SK-N-SH (cell line): ENCODE measurements around the gene WDR7. TPM values are rescaled to one million over a fixed set of nuclear protein-coding genes. Genes with fewer than 3 reads are reported as not detected.

ENCODE experiments used
- CTCF ChIA-PET: fragments of 300-600, 350-600 bp; formaldehyde crosslinking; extraction: SDS; loops from one replicate; lab custom pipeline; 2021; lab: Yijun Ruan, JAX
- POLR2A ChIA-PET: fragments of 350-600 bp; sonication (Branson Sonifier 250); formaldehyde crosslinking; extraction: SDS; loops from one replicate; lab custom pipeline; 2020; ENCODE audit warnings: antibody characterized with exemption, inconsistent platforms; lab: Yijun Ruan, JAX
- DNase-seq: peaks from one replicate; pipeline ENCODE4 v3.0.0; 2012
- H2AFZ ChIP-seq: fragments of 200-600 bp; sonication (generic); 2 replicates; pipeline ENCODE4 v1.8.1; 2016; ENCODE audit warnings: antibody characterized with exemption, mild to moderate bottlenecking, low read depth
- H3F3A ChIP-seq: fragments of 200-600 bp; sonication (generic); replicated peaks from 2 replicates; pipeline ENCODE3; 2016; ENCODE audit warnings: antibody characterized with exemption, mild to moderate bottlenecking; ENCODE audit not compliant: insufficient read depth
- H3K27ac ChIP-seq, 2 experiments: fragments of 200-500 bp in 1 of 2; fragments of 200-600 bp in 1 of 2; sonication (Bioruptor generic) in 1 of 2; sonication (generic), shearing (Covaris generic) in 1 of 2; 2 replicates each; pipeline versions ENCODE4 v1.5.1 to v1.6.1; 2014 to 2016; ENCODE audit warnings: low read depth in 2 of 2, inconsistent platforms in 1 of 2, low read length in 1 of 2, mild to moderate bottlenecking in 1 of 2, mixed read lengths in 1 of 2
- H3K27me3 ChIP-seq: fragments of 200-600 bp; sonication (generic), shearing (Covaris generic); 2 replicates; pipeline ENCODE4 v1.6.1; 2016; ENCODE audit warnings: mixed run types; ENCODE audit not compliant: insufficient read depth
- H3K36me3 ChIP-seq, 2 experiments: fragments of 200-500 bp in 1 of 2; fragments of 200-600 bp in 1 of 2; sonication (Bioruptor generic) in 1 of 2; sonication (generic) in 1 of 2; replicated peaks in 1 of 2; 2 replicates each; pipeline versions ENCODE3 to v1.5.1; 2014 to 2016; ENCODE audit warnings: low read length in 1 of 2, mild to moderate bottlenecking in 1 of 2; ENCODE audit not compliant: insufficient read depth in 2 of 2, control insufficient read depth in 1 of 2
- H3K4me1 ChIP-seq, 2 experiments: fragments of 200-500 bp in 1 of 2; fragments of 200-600 bp in 1 of 2; sonication (Bioruptor generic) in 1 of 2; sonication (generic), shearing (Covaris generic) in 1 of 2; 2 replicates each; pipeline versions ENCODE4 v1.5.1 to v1.6.1; 2014 to 2016; ENCODE audit warnings: low read depth in 1 of 2, low read length in 1 of 2, mixed run types in 1 of 2; ENCODE audit not compliant: insufficient read depth in 2 of 2, control insufficient read depth in 1 of 2
- H3K4me2 ChIP-seq: fragments of 200-600 bp; sonication (generic), shearing (Covaris generic); 2 replicates; pipeline ENCODE4 v1.6.1; 2017; ENCODE audit warnings: mixed run types
- H3K4me3 ChIP-seq, 2 experiments: fragments of 200-500 bp in 1 of 2; fragments of 200-600 bp in 1 of 2; sonication (Bioruptor generic) in 1 of 2; sonication (generic), shearing (Covaris generic) in 1 of 2; 2 replicates each; pipeline versions ENCODE4 v1.5.1 to v1.8.1; 2014 to 2016; ENCODE audit warnings: low read depth in 2 of 2, inconsistent platforms in 1 of 2, low read length in 1 of 2, mild to moderate bottlenecking in 1 of 2, mixed read lengths in 1 of 2, moderate library complexity in 1 of 2
- H3K79me2 ChIP-seq: fragments of 200-600 bp; sonication (generic); 2 replicates; pipeline ENCODE4 v1.8.1; 2017; ENCODE audit warnings: mild to moderate bottlenecking; ENCODE audit not compliant: insufficient read depth
- H3K9ac ChIP-seq: fragments of 200-600 bp; sonication (generic); 2 replicates; pipeline ENCODE4 v1.6.1; 2017; ENCODE audit warnings: mixed run types
- H3K9me2 ChIP-seq: fragments of 200-600 bp; sonication (generic); 2 replicates; pipeline ENCODE4 v1.6.1; 2017; ENCODE audit warnings: mixed run types
- H3K9me3 ChIP-seq: fragments of 200-600 bp; sonication (generic); 2 replicates; pipeline ENCODE4 v1.6.1; 2017; ENCODE audit warnings: mixed run types, mild to moderate bottlenecking, moderate library complexity
- H4K20me1 ChIP-seq: fragments of 200-600 bp; sonication (generic); 2 replicates; pipeline ENCODE4 v1.6.1; 2017; ENCODE audit warnings: mild to moderate bottlenecking, mixed run types; ENCODE audit not compliant: insufficient read depth
- CHD2 ChIP-seq: fragments of 150-350 bp; IDR thresholded peaks from 2 replicates; pipeline ENCODE4 v1.6.1; 2018; ENCODE audit warnings: low read length; ENCODE audit not compliant: partially characterized antibody
- CTCF ChIP-seq: fragments of 200-600 bp; sonication (generic); IDR thresholded peaks from 2 replicates; pipeline ENCODE4 v1.6.1; 2017; ENCODE audit warnings: antibody characterized with exemption, mild to moderate bottlenecking, moderate library complexity
- ELF1 ChIP-seq: IDR thresholded peaks from 2 replicates; pipeline ENCODE4 v1.4.0; 2012
- EP300 ChIP-seq, 2 experiments: IDR thresholded peaks; 2 replicates each; pipeline versions ENCODE4 v1.4.0 to v1.6.1; 2012; ENCODE audit warnings: borderline replicate concordance in 1 of 2, low read depth in 1 of 2, low read length in 1 of 2
- EZH2phosphoT487 ChIP-seq: fragments of 200-600 bp; sonication (generic); IDR thresholded peaks from 2 replicates; pipeline ENCODE4 v1.6.1; 2017; ENCODE audit warnings: low read depth, mixed run types, mild to moderate bottlenecking, antibody characterized with exemption, moderate library complexity, borderline replicate concordance
- IRF3 ChIP-seq: fragments of 150-350 bp; IDR thresholded peaks from 2 replicates; pipeline ENCODE4 v1.6.1; 2016; ENCODE audit warnings: mild to moderate bottlenecking, low read depth, low read length
- JUND ChIP-seq: IDR thresholded peaks from 2 replicates; pipeline ENCODE4 v1.4.0; 2012
- MAX ChIP-seq: IDR thresholded peaks from 2 replicates; pipeline ENCODE4 v1.4.0; 2012; ENCODE audit warnings: low read depth
- MXI1 ChIP-seq: IDR thresholded peaks from 2 replicates; pipeline ENCODE4 v1.6.1; 2012; ENCODE audit warnings: mild to moderate bottlenecking, low read depth, low read length, improper control_type of control experiment
- NRF1 ChIP-seq: IDR thresholded peaks from 2 replicates; pipeline ENCODE4 v1.6.1; 2012; ENCODE audit warnings: low read depth, mild to moderate bottlenecking, low read length
- PBX3 ChIP-seq: IDR thresholded peaks from 2 replicates; pipeline ENCODE4; 2012
- RAD21 ChIP-seq: IDR thresholded peaks from 2 replicates; pipeline ENCODE4 v1.6.1; 2012; ENCODE audit warnings: mild to moderate bottlenecking, low read length
- RCOR1 ChIP-seq: fragments of 150-350 bp; IDR thresholded peaks from 2 replicates; pipeline ENCODE4 v1.6.1; 2017; ENCODE audit warnings: antibody characterized with exemption, low read length
- RFX5 ChIP-seq: IDR thresholded peaks from 2 replicates; pipeline ENCODE4 v1.6.1; 2012; ENCODE audit warnings: mild to moderate bottlenecking, improper control_type of control experiment, low read length
- SMC3 ChIP-seq: IDR thresholded peaks from 2 replicates; pipeline ENCODE4 v1.6.1; 2012; ENCODE audit warnings: low read depth, low read length, improper control_type of control experiment
- TEAD4 ChIP-seq: IDR thresholded peaks from 2 replicates; pipeline ENCODE4 v1.4.0; 2012; ENCODE audit warnings: mild to moderate bottlenecking, borderline replicate concordance; ENCODE audit not compliant: insufficient read depth
- USF2 ChIP-seq: fragments of 150-350 bp; IDR thresholded peaks from 2 replicates; pipeline ENCODE4 v1.6.1; 2017; ENCODE audit warnings: antibody characterized with exemption, low read length, low read depth, borderline replicate concordance
- YY1 ChIP-seq: IDR thresholded peaks from 2 replicates; pipeline ENCODE4 v1.4.0; 2012; ENCODE audit warnings: low read depth, mild to moderate bottlenecking
- WGBS: methylation state at CpG from one replicate; pipeline ENCODE4 v1.1.6; 2017; ENCODE audit warnings: low lambda C conversion rate; 5-methylcytosine and 5-hydroxymethylcytosine counted together
- polyA plus RNA-seq, 3 experiments: library from polyadenylated mRNA; depleted of rRNA; stranded (reverse); fragments of >200 nt; gene quantifications; 2 replicates each; pipeline ENCODE4 v1.2.3, GENCODE V29; 2012

WDR7 gene
- polyA plus RNA-seq, 1 of the 3 experiments (the other 2 are of a cell fraction), result 4.1 TPM

- Histone ChIP-seq H3K9me3 (no peaks in the 10 kb centered on the region), H3K36me3 (no peaks in the 10 kb centered on the region), H3K79me2 (no peaks in the 10 kb centered on the region), H3K4me2 (no peak overlapping the region), H2AFZ (no peak overlapping the region), H3K9ac (no peak overlapping the region), H3K4me1 (peaks cover 0 to 7% of the 10 kb centered on the region in 2 experiments; a peak in 2 of 4 replicates), H3K27me3 (no peaks in the 10 kb centered on the region), H3K9me2 (no peaks in the 10 kb centered on the region), H4K20me1 (no peaks in the 10 kb centered on the region), H3K27ac (no peak overlapping the region), H3F3A (no peaks in the 10 kb centered on the region), H3K4me3 (no peak overlapping the region)
- TF ChIP-seq RAD21 (peak; percentile 42; the same call in 1 of the 2 replicates), SMC3 (no peak), CTCF (peak; percentile 74)
- 40% methylated on average over 5 of the region's 5 CpGs for WGBS
- ChIA-PET CTCF (interaction anchor here (0.8 to 1.0 kb wide), 2 partner anchors 28 to 56 kb away, joined by 3 read pairs; no protein-coding TSS in a partner anchor), POLR2A (no interaction called here)
- no peak for DNase-seq
These were observed 5.6 kb upstream of the WDR7 start for GRCh38 chr18:56645415-56646016.

GRCh38 chr18:56647071-56647470 is 4.1 kb upstream of the WDR7 start:
- no peaks in the 10 kb centered on the region for H3F3A ChIP-seq
- no peak overlapping the region for H2AFZ ChIP-seq
- H3K79me2 ChIP-seq, result peaks cover 7% of the 10 kb centered on the region; the same call in 1 of the 2 replicates
- DNase-seq, result no peak
- H4K20me1 ChIP-seq, result no peaks in the 10 kb centered on the region
- peaks cover 0 to 12% of the 10 kb centered on the region in 2 experiments; a peak in 2 of 4 replicates for H3K4me1 ChIP-seq
- no peaks in the 10 kb centered on the region for H3K9me3 ChIP-seq
- H3K4me2 ChIP-seq, result no peak overlapping the region
- H3K27me3 ChIP-seq, result no peaks in the 10 kb centered on the region
- POLR2A ChIA-PET, result no interaction called here
- no peak overlapping the region for H3K27ac ChIP-seq
- no peaks in the 10 kb centered on the region for H3K36me3 ChIP-seq
- no peak overlapping the region for H3K9ac ChIP-seq
- no peaks in the 10 kb centered on the region for H3K9me2 ChIP-seq
- CTCF ChIA-PET, result interaction anchor here (0.5 kb wide), 1 partner anchor 59 kb away, joined by 3 read pairs; no protein-coding TSS in a partner anchor
- H3K4me3 ChIP-seq, result no peak overlapping the region
- TF ChIP-seq JUND, result no peak
- TF ChIP-seq SMC3, result no peak
- no peak for TF ChIP-seq RCOR1
- no peak for TF ChIP-seq NRF1
- TF ChIP-seq EP300 (IDR thresholded peaks at IDR 0.05; ENCODE audit: borderline replicate concordance in 1 of 2, low read depth in 1 of 2, low read length in 1 of 2), result no peak
- TF ChIP-seq RFX5, result no peak
- no peak for TF ChIP-seq RAD21
- no peak for TF ChIP-seq USF2
- TF ChIP-seq YY1, result no peak
- TF ChIP-seq IRF3, result no peak
- TF ChIP-seq EZH2phosphoT487, result no peak
- no peak for TF ChIP-seq MXI1
- no peak for TF ChIP-seq CTCF
- TF ChIP-seq CHD2, result no peak
- no peak for TF ChIP-seq PBX3
- TF ChIP-seq MAX, result no peak
- TF ChIP-seq ELF1, result no peak
- no peak for TF ChIP-seq TEAD4
